Calu3 (cell line): Measurements from ENCODE around the gene JDP2. TPM values are rescaled to one million over a fixed set of nuclear protein-coding genes. Genes with fewer than 3 reads are reported as not detected.

ENCODE experiments used
- BruUV-seq: library from RNA; stranded (reverse); fragments of 400-500 nt; replicated peaks from 2 replicates; lab custom pipeline; 2021; lab: Mats Ljungman, UMichigan
- CTCF ChIA-PET: fragments of 300-600 bp; sonication (Branson Sonifier 250); formaldehyde crosslinking; loops from one replicate; lab custom pipeline; 2022; ENCODE audit warnings: antibody characterized with exemption; lab: Charles Lee
- DNase-seq: peaks from one replicate; pipeline ENCODE4 v3.0.0; 2022
- H3K27ac Mint-ChIP-seq: one replicate; pipeline ENCODE4 v1.8.0; 2022; ENCODE audit warnings: mixed read lengths; ENCODE audit not compliant: unreplicated experiment
- H3K27me3 Mint-ChIP-seq: one replicate; pipeline ENCODE4 v1.8.0; 2022; ENCODE audit warnings: mixed read lengths; ENCODE audit not compliant: unreplicated experiment
- H3K36me3 Mint-ChIP-seq: one replicate; pipeline ENCODE4 v1.8.0; 2022; ENCODE audit warnings: mild to moderate bottlenecking, moderate library complexity, mixed read lengths; ENCODE audit not compliant: insufficient read depth, unreplicated experiment
- H3K4me1 Mint-ChIP-seq: one replicate; pipeline ENCODE4 v1.8.0; 2022; ENCODE audit warnings: mild to moderate bottlenecking, low read depth, mixed read lengths; ENCODE audit not compliant: unreplicated experiment
- H3K4me3 Mint-ChIP-seq: one replicate; pipeline ENCODE4 v1.8.0; 2022; ENCODE audit warnings: mild to moderate bottlenecking, low read depth, moderate library complexity, mixed read lengths; ENCODE audit not compliant: unreplicated experiment
- H3K9me3 Mint-ChIP-seq: one replicate; pipeline ENCODE4 v1.8.0; 2022; ENCODE audit warnings: low read depth, mixed read lengths; ENCODE audit not compliant: unreplicated experiment
- CTCF ChIP-seq: fragments of 200-600 bp; IDR thresholded peaks from one replicate; pipeline ENCODE4 v1.8.0; 2022; ENCODE audit warnings: antibody characterized with exemption; ENCODE audit not compliant: unreplicated experiment
- intact Hi-C: fragments of 100-400 bp; cut with micrococcal nuclease; formaldehyde crosslinking; loops from one replicate; pipeline ENCODE4 v1.10.0; 2022; ENCODE audit not compliant: unreplicated experiment
- total RNA-seq: library from RNA; stranded (reverse); gene quantifications from 2 replicates; pipeline ENCODE4 v1.2.3, GENCODE V29; 2022

JDP2 gene
- total RNA-seq, 1 experiment from 2014 or later = 24.1 TPM

- CTCF ChIA-PET = no interaction called here
- Mint-ChIP-seq H3K4me3 (no peak overlapping the region), H3K27me3 (no peaks in the 10 kb centered on the region), H3K36me3 (peaks cover 29% of the 10 kb centered on the region), H3K9me3 (no peaks in the 10 kb centered on the region), H3K27ac (no peak overlapping the region), H3K4me1 (peaks cover 8% of the 10 kb centered on the region)
- no peak for DNase-seq
- TF ChIP-seq CTCF = no peak
- intact Hi-C loops = no loop called here
- BruUV-seq = no TSS peak
These were observed 7.7 kb downstream of the JDP2 start for GRCh38 chr14:75435473-75435872.

GRCh38 chr14:75437201-75438143 is 9.7 kb downstream of the JDP2 start:
- no peak overlapping the region for H3K4me3 Mint-ChIP-seq
- no peak for DNase-seq
- no peaks in the 10 kb centered on the region for H3K9me3 Mint-ChIP-seq
- H3K36me3 Mint-ChIP-seq = peaks cover 23% of the 10 kb centered on the region
- TF ChIP-seq CTCF = no peak
- no peak overlapping the region for H3K27ac Mint-ChIP-seq
- no TSS peak for BruUV-seq
- intact Hi-C loops = no loop called here
- H3K4me1 Mint-ChIP-seq = no peaks in the 10 kb centered on the region
- H3K27me3 Mint-ChIP-seq = no peaks in the 10 kb centered on the region
- CTCF ChIA-PET = interaction anchor here (1.1 kb wide), 1 partner anchor 13 kb away, joined by 5 read pairs; no protein-coding TSS in a partner anchor

- no peak for TF ChIP-seq CTCF
- Mint-ChIP-seq H3K9me3 (no peaks in the 10 kb centered on the region), H3K4me1 (no peaks in the 10 kb centered on the region), H3K27ac (no peak overlapping the region), H3K4me3 (no peak overlapping the region), H3K27me3 (no peaks in the 10 kb centered on the region), H3K36me3 (peaks cover 18% of the 10 kb centered on the region)
- intact Hi-C loops = no loop called here
- no peak for DNase-seq
- CTCF ChIA-PET = no interaction called here
- no TSS peak for BruUV-seq
These were observed 10.8 kb downstream of the JDP2 start for GRCh38 chr14:75438486-75439080.

- Mint-ChIP-seq H3K36me3 (peaks cover 11% of the 10 kb centered on the region), H3K4me1 (no peaks in the 10 kb centered on the region), H3K27me3 (no peaks in the 10 kb centered on the region), H3K9me3 (no peaks in the 10 kb centered on the region), H3K4me3 (no peak overlapping the region), H3K27ac (no peak overlapping the region)
- TF ChIP-seq CTCF = no peak
- no peak for DNase-seq
- intact Hi-C loops = no loop called here
- CTCF ChIA-PET = no interaction called here
- no TSS peak for BruUV-seq
These were observed 12.2 kb downstream of the JDP2 start for GRCh38 chr14:75439989-75440388.
